Measurements from ENCODE around the gene CAMTA1. TPM values are rescaled to one million over a fixed set of nuclear protein-coding genes. Genes with fewer than 3 reads are reported as not detected.
"Not testable (repeated sequence)": the region's sequence is repeated elsewhere in the genome, so short reads cannot be mapped to it uniquely, and the experiment has no call there.

Gene CAMTA1
- total and polyA plus RNA-seq, 2 experiments from 2014 or later = 89.0 to 145 TPM

DNA sequence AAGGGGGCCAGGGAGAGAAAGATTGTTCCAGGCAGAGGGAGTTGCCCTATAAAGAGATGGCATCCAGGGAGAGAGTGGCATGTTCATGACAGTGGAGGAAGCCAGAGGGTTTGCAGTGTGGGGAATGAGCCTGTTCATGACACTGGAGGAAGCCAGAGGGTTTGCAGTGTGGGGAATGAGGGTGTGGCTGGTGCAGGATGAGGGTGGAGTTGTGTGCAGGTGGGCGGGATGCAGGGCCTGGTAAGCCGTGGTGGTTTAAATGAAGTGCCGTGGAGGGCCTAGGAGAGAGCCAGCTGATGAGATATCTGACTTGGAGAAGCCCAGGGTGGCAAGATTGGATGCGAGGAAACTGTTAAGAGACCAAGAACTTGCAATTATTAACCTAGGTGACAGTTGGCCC is 131.8 kb downstream of the CAMTA1 start:
- Histone ChIP-seq H3K9me3 (ENCODE audit: low read depth) (no peaks in the 10 kb centered on the region), H3K4me1 (ENCODE audit: insufficient read depth) (no peaks in the 10 kb centered on the region), H3K4me3 (no peak overlapping the region), H3K27ac (no peak overlapping the region), H4K20me1 (ENCODE audit: insufficient read depth, poor library complexity, severe bottlenecking) (no peaks in the 10 kb centered on the region), H3K36me3 (replicated peaks; ENCODE audit: insufficient read depth, low read depth) (no peaks in the 10 kb centered on the region), H2AFZ (no peak overlapping the region), H3K27me3 (no peaks in the 10 kb centered on the region), H3K4me2 (no peak overlapping the region), H3K9me2 (replicated peaks; ENCODE audit: insufficient read depth) (no peaks in the 10 kb centered on the region), H3K79me2 (no peaks in the 10 kb centered on the region)
- 89% methylated on average over 4 of the region's 4 CpGs for WGBS (ENCODE audit: low lambda C conversion rate, missing lambda C conversion rate)
- no peak for DNase-seq (ENCODE audit: low spot score)
- TF ChIP-seq, protein P1, sequence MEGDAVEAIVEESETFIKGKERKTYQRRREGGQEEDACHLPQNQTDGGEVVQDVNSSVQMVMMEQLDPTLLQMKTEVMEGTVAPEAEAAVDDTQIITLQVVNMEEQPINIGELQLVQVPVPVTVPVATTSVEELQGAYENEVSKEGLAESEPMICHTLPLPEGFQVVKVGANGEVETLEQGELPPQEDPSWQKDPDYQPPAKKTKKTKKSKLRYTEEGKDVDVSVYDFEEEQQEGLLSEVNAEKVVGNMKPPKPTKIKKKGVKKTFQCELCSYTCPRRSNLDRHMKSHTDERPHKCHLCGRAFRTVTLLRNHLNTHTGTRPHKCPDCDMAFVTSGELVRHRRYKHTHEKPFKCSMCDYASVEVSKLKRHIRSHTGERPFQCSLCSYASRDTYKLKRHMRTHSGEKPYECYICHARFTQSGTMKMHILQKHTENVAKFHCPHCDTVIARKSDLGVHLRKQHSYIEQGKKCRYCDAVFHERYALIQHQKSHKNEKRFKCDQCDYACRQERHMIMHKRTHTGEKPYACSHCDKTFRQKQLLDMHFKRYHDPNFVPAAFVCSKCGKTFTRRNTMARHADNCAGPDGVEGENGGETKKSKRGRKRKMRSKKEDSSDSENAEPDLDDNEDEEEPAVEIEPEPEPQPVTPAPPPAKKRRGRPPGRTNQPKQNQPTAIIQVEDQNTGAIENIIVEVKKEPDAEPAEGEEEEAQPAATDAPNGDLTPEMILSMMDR (IDR thresholded peaks at IDR 0.05; ENCODE audit: poor library complexity) = no peak
- TF ChIP-seq EZH2phosphoT487 (IDR thresholded peaks at IDR 0.05; ENCODE audit: low read depth, severe bottlenecking, unreplicated experiment) = no peak
- TF ChIP-seq EZH2 (IDR thresholded peaks at IDR 0.05; ENCODE audit: borderline replicate concordance) = no peak

DNA sequence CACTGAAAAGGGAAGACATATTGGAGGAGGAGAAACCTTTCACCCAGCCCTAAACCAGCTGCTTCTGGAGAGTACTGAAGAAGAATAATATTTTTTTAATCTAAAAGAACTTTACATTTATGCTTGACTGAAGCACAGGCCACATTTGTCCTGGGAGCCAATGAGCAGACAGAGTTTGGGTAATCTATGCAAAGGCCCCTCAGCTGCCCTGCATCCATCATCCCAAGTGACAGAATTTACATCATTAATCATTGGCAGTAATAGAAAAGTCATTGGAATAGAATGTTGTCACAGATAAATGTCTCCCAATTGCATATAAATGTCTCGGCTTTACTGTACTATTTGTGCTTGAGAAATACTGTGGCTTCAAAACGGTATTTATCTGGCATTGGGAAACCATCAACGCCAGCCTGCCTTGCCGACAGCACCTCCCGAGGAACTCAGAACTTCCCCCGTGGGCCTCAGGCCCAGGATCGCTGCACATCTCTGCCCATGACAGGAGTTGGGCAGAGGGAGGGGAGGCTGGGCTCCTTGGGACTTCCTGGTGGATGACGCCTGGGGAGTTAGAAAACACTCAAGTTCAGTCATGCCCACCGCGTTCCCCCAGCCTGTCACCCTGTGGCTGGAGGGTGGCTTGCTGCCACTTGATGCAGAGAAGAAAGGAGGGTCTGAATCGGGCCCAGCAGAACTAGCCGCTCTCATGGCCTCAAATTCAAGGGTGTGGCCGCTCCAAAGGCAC is 133.1 kb downstream of the CAMTA1 start:
- WGBS (ENCODE audit: low lambda C conversion rate, missing lambda C conversion rate) = 89% methylated on average over 13 of the region's 13 CpGs
- no peak overlapping the region for H3K4me2 ChIP-seq
- no peak for DNase-seq (ENCODE audit: low spot score)
- TF ChIP-seq EZH2phosphoT487 (IDR thresholded peaks at IDR 0.05; ENCODE audit: low read depth, severe bottlenecking, unreplicated experiment) (no peak), EZH2 (IDR thresholded peaks at IDR 0.05; ENCODE audit: borderline replicate concordance) (no peak)
- TF ChIP-seq, protein P1 (IDR thresholded peaks at IDR 0.05; ENCODE audit: poor library complexity) = no peak
- H3K27ac ChIP-seq = peak overlapping the region; percentile 12
- no peaks in the 10 kb centered on the region for H3K9me2 ChIP-seq (replicated peaks; ENCODE audit: insufficient read depth)
- H2AFZ ChIP-seq = no peak overlapping the region
- H3K36me3 ChIP-seq (replicated peaks; ENCODE audit: insufficient read depth, low read depth) = no peaks in the 10 kb centered on the region
- no peaks in the 10 kb centered on the region for H4K20me1 ChIP-seq (ENCODE audit: insufficient read depth, poor library complexity, severe bottlenecking)
- H3K9me3 ChIP-seq (ENCODE audit: low read depth) = no peaks in the 10 kb centered on the region
- no peaks in the 10 kb centered on the region for H3K27me3 ChIP-seq
- no peaks in the 10 kb centered on the region for H3K4me1 ChIP-seq (ENCODE audit: insufficient read depth)
- no peaks in the 10 kb centered on the region for H3K79me2 ChIP-seq
- no peak overlapping the region for H3K4me3 ChIP-seq

DNA sequence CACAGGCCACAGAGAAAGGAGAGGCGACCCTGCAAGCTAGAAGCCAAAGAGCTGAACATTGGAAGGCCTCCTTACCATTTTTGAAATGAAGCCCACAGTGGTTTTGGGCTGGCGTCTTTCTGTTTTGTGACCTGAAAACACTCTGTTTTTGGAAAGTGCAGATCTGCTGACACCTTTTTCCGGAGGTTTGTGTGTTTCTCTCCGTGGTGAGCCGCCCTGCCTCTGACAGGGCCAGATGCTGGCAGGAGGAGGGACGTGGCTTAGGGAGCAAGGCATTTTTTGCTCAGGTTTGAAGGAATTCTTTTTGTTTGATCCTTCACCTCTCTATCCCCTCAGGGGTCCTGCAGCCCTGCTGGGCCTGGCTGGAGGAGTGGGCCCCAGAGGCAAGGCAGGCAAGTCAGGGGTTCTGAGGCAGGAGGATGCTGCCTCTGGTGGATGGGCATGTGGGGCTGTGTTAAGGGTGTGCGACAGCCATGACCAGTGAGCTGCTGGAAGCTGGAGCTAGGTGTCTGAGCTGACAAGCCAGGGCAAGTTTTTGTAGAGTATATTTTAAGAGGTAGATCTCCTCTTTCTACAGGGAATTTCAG is 133.8 kb downstream of the CAMTA1 start:
- Histone ChIP-seq H3K36me3 (replicated peaks; ENCODE audit: insufficient read depth, low read depth) (no peaks in the 10 kb centered on the region), H3K27ac (peak overlapping the region; percentile 12), H2AFZ (no peak overlapping the region), H3K27me3 (no peaks in the 10 kb centered on the region), H3K4me3 (no peak overlapping the region), H3K9me2 (replicated peaks; ENCODE audit: insufficient read depth) (no peaks in the 10 kb centered on the region), H4K20me1 (ENCODE audit: insufficient read depth, poor library complexity, severe bottlenecking) (no peaks in the 10 kb centered on the region), H3K79me2 (no peaks in the 10 kb centered on the region), H3K9me3 (ENCODE audit: low read depth) (no peaks in the 10 kb centered on the region), H3K4me2 (no peak overlapping the region), H3K4me1 (ENCODE audit: insufficient read depth) (no peaks in the 10 kb centered on the region)
- no peak for DNase-seq (ENCODE audit: low spot score)
- WGBS (ENCODE audit: low lambda C conversion rate, missing lambda C conversion rate) = 88% methylated on average over 7 of the region's 7 CpGs
- TF ChIP-seq EZH2 (IDR thresholded peaks at IDR 0.05; ENCODE audit: borderline replicate concordance) = no peak
- no peak for TF ChIP-seq EZH2phosphoT487 (IDR thresholded peaks at IDR 0.05; ENCODE audit: low read depth, severe bottlenecking, unreplicated experiment)
- TF ChIP-seq, protein P1 (IDR thresholded peaks at IDR 0.05; ENCODE audit: poor library complexity) = no peak

DNA sequence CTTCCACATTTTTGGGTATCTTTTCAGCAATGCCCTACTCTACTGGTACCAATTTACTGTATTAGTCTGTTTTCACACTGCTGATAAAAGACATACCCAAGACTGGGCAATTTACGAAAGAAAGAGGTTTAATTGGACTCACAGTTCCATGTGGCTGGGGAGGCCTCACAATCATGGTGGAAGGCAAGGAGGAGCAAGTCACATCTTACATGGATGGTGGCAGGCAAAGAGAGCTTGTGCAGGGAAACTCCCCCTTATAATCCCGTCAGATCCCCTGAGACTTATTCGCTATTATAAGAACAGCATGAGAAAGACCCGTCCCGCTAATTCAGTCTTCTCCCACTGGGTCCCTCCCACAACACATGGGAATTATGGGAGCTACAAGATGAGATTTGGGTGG is 136.3 kb downstream of the CAMTA1 start:
- H4K20me1 ChIP-seq (ENCODE audit: insufficient read depth, poor library complexity, severe bottlenecking); H3K27ac ChIP-seq; H3K9me2 ChIP-seq (replicated peaks; ENCODE audit: insufficient read depth); H3K4me1 ChIP-seq (ENCODE audit: insufficient read depth); H3K4me2 ChIP-seq; H3K9me3 ChIP-seq (ENCODE audit: low read depth); H3K4me3 ChIP-seq; H2AFZ ChIP-seq; H3K79me2 ChIP-seq; H3K36me3 ChIP-seq (replicated peaks; ENCODE audit: insufficient read depth, low read depth); DNase-seq (ENCODE audit: low spot score); H3K27me3 ChIP-seq: not testable (repeated sequence)
- 98% methylated on average over 5 of the region's 5 CpGs for WGBS (ENCODE audit: low lambda C conversion rate, missing lambda C conversion rate)

All from hepatocyte (in vitro differentiated cells).